Measurements from ENCODE around the gene NUBP2.

- TF ChIP-seq, protein P1, sequence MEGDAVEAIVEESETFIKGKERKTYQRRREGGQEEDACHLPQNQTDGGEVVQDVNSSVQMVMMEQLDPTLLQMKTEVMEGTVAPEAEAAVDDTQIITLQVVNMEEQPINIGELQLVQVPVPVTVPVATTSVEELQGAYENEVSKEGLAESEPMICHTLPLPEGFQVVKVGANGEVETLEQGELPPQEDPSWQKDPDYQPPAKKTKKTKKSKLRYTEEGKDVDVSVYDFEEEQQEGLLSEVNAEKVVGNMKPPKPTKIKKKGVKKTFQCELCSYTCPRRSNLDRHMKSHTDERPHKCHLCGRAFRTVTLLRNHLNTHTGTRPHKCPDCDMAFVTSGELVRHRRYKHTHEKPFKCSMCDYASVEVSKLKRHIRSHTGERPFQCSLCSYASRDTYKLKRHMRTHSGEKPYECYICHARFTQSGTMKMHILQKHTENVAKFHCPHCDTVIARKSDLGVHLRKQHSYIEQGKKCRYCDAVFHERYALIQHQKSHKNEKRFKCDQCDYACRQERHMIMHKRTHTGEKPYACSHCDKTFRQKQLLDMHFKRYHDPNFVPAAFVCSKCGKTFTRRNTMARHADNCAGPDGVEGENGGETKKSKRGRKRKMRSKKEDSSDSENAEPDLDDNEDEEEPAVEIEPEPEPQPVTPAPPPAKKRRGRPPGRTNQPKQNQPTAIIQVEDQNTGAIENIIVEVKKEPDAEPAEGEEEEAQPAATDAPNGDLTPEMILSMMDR (IDR thresholded peaks at IDR 0.05): no peak
- no peak for TF ChIP-seq POLR2A (IDR thresholded peaks at IDR 0.05)
Measured at GRCh38 chr16:1810106-1810505, 27.3 kb downstream of the NUBP2 start.
